GM21619 (cell line): Measurements from ENCODE around the gene TBRG1.

Experiments used
- ATAC-seq: cut with Tn5 transposase; IDR thresholded peaks from one replicate; pipeline ENCODE4 v1.9.1; 2021; ENCODE audit not compliant: unreplicated experiment

TBRG1 gene

DNA sequence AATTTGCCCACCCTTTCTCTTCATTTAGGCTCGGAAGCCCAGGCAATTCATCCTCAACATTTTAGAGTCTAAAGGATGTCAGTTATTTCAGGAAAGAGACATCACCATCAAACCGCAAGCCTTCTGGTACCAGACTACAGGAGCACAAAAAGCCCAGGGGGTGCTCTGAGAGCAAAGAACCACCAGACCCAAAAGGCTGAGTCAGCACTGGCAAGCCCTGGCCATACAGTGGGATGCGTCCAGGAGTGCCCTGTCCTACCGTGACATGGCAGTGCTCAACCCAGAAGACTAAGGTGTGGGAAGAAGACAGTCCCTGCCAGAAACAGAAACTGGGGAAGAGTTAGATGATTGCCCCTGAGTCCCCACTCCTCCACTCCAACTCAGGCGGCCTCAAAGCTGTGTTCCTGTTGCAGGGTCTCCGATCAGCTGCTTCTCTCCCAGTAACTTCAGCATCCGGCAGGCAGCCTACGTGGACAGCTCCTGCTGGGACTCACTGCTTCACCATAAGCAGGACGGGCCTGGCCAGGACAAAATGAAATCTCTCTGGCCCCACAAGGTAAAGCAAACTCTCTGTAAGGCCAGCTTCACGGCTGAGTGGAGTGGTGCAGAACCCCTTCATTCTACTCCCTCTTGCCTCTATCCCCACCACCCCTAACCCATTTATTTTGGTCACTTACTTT, 10.0 kb upstream of the TBRG1 start:
- no peak for ATAC-seq

DNA sequence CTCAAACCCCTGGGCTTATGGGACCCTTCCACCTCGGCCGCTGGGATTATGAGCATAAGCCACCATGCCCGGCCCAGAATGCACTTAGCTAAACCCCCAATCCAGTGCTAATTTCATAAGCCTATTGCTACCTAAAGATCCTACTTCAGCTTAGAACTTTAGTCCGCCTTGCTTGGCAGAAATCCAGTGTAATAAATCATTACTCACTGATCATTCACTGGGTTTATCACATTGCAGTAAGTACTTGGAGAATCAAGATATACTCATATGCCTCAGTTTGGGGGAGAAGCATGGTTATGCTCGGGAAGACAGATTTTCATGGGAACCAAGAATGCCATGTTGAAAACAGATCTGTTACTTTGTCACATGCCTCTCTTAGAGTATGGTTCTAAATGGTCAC, 3.8 kb upstream of the TBRG1 start:
- ATAC-seq: no peak

DNA sequence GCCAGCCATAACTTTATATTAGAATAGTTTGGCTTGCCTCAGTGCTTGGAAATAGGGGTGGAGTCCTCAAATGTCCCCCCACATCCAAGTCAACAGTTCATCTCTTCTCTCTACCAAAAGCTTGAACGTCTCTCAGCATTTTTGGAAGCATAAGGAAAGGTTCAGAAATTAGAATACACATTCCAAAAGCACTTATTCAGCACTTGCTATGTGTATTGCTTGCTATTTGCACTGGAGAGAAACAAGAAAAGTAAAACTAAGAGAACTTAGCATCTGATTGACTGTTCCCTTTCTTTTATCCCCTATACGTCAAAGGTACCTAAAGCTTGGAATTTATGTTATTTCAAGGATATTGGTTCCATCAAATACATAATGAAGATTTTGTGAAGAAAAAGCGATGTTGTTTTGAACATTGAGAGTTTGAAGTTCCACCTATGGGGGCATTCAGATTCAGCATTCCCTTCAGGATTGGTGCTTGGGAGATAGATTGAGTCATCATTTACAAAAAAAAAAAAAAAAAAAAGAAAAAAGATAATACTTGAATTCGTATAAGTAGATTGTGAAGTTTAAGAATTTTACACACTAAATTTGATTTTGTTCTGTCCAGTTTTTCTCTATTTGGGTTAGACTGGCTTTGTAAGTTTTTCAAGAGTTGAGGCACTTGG, 1.3 kb downstream of the TBRG1 start:
- no peak for ATAC-seq

DNA sequence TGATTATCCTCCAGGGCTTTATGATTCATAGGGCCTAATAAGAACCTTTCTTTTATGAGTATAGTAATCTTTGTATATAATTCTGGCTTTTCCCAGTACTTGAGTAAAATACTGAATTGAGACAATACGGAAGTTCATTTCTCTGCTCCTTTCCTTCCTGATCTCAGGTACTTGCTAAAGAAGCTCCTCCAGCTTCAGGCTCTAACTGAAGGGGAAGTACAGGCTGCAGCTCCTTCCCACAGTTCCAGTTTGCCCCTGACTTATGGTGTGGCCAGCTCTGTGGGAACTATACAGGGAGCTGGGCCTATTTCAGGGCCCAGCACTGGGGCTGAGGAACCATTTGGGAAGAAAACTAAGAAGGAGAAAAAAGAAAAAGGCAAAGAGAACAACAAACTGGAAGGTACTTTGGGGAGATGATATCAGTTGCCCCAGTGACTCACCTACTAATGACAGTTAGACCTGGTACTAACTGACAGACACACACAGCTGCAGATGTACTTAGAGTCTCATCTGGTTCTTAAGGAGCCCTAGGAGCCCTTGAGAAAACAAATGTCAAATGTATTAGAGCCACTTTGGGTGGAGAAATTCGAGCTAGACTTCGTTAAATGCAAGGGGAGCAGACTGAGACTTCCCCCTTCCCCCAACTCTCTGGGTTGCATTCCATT, 3.0 kb downstream of the TBRG1 start:
- no peak for ATAC-seq

DNA sequence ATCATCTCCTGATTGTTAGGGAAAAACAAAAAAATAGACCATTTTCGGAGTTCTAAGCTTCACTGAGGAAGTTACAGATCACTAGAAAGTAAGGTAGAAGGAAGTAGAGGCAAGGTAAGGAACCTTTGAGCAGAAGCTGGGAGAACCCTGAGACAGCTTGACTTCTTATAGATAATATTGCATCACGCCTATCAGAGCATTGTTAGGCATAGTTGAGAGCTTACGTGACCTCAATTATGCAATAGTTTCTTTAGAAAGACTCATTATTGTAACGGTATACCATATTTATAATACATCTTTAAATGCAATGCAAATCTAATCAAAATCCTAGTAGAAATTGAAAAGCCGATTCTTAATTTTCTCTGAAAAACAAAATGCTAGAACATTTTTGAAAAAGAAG, 4.9 kb downstream of the TBRG1 start:
- no peak for ATAC-seq

DNA sequence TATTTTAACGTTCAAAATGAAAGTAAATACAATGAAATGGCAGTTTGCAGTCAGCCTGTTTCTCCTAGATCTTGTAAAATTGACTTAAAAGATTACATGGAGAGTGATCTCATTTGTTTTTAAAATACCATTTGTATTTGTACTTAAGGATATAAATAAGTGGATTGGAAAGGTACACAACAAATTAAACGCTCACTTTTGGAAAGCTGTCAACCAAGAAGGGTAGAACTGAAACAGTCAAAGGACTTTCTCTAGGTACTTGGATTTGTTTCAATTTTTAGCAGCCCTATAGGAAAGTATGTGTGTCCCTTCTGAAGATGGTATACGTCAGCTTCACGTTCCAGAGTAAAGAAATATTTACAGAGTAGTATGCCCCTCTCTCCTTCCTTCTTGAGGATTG, 7.3 kb downstream of the TBRG1 start:
- ATAC-seq: no peak

DNA sequence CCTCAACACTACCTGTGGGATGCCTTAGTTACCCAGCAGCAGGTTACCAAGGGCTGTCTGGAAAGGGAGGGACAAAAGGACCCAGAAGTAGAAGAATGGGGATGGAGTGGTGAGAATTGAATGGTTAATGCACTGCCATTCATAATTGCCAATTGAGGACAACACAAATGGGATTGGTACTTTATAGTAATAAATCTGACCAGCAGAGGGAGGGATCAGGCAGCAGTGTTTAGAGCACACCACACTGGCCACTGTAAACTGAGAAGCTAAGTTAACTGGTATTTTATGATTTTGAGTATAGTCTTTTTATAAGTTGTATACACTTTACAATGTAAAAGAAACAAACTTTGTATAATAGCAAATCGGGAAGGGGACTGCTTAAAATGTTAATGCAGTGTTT, 10.7 kb downstream of the TBRG1 start:
- ATAC-seq: no peak

DNA sequence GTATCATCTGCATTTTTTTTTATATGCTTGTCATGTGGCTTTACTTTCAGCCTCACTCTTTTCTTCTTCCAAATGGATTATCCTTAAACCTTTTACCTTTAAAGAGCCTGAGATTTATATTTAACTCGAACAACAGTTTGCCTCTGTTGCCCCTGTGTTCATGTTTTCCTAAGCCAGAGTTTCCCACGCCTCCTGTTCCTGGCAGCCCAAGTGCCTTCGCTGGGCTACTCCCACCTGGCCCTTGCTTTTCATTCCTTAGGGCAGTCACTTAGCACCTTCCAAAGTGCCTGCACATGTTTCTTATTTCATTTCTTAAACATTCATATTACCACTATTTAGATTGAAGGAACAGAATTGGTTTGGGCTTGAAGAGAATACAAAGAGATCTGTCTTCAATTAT, 13.3 kb downstream of the TBRG1 start:
- ATAC-seq: no peak

DNA sequence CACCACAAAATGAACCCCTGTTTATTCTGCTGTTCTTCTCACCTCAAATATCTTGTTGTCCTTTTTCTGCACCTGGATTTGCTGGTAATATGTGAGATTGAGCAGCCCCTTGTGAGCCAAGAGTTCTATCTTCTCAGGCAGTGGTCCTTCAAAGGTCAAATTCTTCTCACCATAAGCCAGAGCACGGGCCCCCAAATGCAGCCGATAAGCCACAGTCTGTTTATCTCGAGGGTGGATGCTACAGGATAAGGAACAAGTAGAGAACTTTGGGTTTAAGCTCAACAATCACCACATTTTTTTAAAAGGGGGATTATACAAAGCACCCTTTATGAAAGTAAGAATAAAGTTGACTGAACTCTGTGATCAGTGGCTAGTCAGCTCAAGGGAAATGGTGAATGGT, 15.8 kb downstream of the TBRG1 start:
- no peak for ATAC-seq

DNA sequence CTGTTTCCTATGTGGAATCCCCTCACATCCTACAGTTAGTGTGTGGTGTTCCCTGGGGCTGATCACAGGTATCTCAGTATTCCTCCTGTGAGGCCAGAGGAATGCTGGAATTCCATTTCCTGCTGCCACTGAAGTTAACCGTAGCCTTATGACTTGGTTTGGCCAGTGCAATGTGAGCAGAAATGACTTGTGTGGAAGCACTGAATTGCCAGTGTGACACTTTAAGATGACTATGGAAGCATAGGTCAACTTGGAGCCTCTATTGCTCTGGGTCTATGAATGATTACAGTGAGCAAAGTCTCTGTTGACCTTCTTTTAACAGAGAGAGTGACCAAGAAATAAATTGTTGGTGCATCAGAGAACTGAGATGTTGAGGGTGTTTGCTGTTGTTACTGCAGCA, 16.5 kb downstream of the TBRG1 start:
- no peak for ATAC-seq

DNA sequence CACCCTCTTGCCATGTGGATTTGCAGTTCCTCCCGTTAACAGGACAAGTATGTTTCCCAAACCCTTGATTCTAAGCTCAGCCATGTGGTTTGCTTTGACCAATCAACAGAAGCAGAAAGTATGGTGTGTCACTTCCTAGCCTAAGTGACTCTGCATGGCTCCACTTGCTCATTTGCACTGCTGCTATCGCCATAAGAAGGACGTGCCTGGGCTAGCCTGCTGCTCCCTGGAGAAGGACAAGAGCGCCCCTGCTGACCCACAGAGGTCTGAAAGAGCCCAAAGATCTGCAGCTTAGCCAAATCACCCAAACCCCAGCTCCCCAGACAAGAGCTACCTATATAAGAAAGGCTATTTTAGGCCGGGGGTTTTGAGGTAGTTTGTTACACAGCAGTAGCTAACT, 18.0 kb downstream of the TBRG1 start:
- ATAC-seq: no peak

DNA sequence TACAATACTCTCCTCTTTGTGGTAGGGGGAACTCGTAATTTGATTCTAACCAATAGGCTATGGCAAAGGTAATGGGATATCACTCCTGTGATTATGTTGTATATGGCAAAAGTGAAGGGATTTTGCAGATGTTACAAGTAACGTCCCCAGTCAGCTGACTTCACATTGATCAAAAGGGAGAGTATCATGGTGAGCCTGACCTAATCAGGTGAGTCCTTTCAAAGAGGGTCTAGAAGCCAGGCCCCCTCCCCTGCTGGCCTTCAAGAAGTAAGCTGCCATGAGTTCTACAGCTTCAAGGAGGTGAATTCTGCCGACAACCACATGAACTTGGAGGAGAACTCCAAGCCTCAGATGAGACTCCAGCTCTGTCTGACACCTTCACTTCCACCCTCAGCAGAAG, 20.0 kb downstream of the TBRG1 start:
- ATAC-seq: no peak

DNA sequence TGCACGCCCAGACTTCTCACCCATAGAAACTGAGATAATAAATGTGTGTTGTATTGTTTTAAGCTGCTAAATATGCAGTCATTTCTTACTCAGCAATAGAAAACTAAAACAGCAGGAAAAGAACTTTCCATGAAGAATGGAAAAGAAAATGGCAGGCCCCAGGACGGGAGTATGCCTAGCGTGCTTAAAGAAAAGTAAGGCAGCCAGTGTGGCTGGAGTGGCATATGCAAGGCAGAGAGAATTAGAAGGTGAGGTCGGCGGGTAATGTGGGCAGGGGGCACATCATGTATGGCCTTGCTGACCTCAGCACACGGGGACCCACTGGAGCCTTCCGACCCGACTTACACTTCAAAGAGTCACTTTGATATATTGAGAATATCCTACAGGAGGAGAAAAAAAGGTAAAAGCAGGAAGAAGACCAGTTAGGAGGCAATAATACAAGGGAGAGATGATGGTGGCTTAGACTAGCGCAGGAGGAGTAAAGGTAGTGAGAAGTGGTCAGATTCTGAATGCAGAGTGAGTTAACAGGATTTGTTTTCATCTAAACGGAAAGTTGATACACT, 20.5 kb downstream of the TBRG1 start:
- ATAC-seq: no peak

DNA sequence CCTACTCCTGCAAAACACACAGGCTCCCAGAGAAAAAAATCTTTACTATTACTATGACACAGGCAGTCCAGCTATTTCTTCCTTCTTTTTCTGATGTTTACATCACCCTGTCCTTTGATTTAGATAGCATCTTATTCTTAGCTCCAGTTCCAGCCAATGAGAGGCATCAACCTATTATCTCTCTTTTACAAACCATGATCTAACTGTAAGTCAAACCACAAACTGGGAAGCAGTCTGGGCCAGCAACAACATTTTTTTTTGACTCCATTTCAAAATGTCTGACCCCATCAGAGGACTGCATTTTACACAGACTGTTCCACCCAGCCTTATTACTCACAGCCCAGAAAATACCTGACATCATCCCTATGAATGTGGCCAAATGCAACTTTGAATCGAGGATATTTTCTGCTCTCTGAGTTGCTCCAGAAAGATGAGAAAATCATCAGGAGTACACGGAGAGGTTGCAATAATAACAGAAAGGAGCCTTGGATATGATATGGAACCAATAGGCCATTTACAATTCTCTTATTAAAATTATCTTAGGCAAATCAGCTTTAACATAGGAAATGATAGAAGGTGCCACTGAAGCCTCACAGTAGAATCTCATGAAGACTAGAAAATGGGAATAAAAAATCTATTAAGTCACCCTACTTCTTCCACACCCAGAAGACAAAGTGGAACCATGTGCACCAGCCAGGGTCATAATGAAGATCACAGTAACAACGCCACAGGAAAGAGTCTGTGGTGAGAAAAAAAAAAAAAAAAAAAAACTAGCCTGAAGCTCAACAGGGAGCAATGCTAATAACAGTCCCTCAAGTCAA, 21.2 kb downstream of the TBRG1 start:
- no peak for ATAC-seq

DNA sequence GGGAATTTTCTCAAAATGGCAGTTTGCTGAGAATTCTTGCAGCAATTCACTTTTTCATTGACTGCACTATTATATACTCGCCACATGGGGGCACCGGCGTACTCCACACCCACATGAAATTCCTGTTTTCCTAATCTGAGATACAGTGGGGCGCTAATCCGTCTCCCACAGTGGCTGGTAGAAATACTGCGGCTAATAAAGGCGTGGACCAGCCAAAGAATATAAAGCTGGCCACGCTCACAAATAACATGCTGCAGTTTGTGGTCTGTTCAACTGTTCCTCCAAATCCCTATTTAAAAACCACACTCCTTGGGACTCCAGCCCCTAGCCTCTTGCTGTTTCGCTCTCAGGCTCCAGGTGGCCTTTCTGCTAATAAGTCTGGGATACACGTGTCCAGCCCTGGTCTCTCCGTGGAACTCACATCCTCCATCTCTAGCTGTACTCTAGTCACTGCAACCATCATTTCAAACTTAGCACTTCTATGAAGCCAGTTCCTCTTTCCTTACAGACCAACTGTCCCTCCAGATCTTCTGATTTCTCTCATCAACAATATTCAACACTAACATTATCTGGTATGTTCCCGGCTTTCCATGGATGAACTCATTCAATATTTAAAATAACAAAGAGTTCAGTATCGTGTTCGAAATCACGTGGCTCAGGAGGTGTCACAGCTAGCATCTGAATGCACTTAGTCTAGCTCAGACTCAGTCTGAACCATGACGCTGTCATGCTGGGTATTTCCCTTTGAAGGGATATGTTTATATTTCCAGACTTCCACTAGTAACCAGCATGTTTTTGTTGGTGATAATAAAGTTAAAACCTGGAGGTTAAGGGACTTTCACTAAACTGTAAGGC, 22.0 kb downstream of the TBRG1 start:
- peak; percentile 78 for ATAC-seq

DNA sequence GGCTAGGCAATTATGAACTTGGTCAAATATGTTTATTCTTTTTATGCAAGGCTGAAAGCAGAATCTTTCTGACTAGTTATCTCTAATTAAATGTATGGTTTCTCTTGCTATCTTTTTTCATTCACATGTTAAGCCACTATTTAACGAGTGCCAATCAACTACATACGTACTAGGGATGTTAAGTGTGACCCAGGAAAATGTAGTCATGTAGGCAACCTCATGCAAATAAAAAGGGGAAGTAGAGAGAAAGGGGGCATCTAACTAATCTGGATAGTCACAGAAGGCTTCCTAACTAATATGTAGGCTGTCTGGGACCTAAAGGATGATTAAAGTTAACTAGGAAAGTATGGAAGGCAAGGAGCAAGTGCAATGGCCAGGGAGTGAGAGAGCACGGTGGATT, 23.5 kb downstream of the TBRG1 start:
- no peak for ATAC-seq

DNA sequence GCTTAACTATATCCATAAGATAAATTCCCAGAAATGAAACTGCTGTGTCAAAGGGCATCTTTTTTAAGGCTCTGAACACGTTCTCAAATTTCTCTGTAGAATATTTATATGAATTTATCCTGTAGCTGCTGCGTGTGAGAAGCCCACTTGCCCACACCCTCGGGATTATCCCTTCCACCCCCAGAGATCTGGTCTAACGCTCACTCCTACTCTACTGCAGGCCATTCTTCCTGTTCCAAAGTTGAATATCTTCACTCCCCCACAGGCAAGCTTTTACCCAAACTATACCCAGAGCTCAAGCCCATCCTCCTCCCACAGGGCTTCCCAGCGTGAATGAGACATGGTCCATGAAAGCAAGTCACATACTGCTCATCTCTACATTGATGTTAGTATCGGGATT, 25.9 kb downstream of the TBRG1 start:
- no peak for ATAC-seq

DNA sequence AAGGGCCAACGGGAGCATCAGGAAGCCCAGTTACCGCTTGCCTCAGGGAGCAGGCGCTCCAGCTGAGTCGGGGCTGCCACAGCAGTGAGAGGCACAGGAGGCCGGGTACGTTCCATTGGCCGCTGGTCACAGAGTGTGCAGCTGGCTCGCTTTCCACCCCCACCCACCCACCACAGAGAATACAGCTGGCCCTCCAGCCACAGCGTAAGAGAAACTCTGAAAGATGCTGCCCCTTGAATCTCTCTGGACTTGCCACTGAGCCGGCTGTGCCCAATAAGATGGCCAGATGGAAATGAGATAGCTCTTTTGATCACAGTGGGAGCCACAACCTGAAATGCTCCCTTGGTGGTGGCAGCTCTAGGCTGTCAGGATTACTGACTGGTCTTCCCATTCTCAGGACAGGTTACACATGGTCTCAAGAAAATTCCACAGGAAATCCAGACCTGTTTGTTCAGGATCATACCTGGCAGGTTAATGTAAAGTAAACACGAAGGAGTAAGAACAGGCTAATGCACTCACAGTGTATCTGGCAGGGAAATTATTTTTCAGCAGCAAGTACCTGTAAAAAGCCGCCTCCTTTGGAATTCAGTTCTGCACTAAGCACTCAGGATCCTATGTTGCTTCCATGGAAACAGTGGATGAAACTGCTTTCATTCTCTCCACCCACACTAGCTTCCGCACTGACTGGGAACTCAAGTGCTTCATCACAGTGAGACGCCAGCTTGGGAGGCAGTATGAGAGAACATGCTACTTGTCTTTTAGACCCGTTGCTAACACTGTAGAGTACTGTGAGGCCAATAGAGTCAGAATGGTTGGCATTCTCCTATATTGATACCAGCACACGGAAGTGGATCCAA, 34.3 kb downstream of the TBRG1 start:
- ATAC-seq: no peak

DNA sequence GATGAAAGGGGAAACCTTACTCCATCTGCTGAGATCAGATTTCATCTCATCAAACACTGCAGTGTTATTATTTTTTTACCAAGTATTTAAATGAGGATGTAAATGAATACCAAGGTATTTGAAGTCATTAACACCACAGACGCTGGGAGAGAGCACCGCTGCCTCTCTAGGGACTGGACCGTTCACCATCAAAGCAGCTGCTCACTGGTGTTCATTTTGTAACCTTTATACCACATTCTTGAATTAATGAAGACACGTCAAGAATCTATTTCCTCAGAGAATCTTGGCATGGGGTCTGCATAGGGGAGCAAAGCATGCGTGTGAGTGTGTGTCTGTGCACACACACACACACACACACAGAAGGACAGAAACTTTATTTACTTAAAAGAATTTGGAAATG, 35.2 kb downstream of the TBRG1 start:
- no peak for ATAC-seq

DNA sequence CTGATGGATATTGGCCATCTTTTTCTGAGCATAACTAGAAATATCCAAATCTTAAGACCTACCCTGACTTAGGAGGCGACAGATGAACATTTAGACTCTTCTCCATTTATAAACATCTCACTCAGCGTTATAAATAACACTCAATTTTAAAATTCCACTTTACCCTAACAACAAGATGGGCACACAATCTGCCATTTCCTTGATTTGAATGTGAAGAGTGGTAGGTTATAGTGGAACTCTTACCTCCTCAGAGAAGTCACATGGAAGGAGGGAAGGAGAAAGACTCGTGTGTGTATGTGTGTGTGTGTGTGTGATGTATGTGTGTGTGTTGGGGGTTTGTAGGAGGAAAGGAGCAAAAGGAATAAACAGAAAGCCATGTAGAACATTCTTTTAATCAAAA, 35.8 kb downstream of the TBRG1 start:
- ATAC-seq: no peak
